Thyroid gland (tissue), 4 donors: ENCODE measurements around the gene CDC42EP2.

ENCODE experiments used
- POLR2A ChIP-seq, 2 donors: fragments of 450-650 bp; IDR thresholded peaks; one replicate each; pipeline ENCODE4 v1.6.1; 2017; ENCODE audit warnings: antibody characterized with exemption in 2 of 2, mild to moderate bottlenecking in 2 of 2, moderate library complexity in 1 of 2
- TF ChIP-seq, protein P1 (sequence below), 6 experiments: fragments of 200-600 bp in 3 of 6; fragments of 450-650 bp in 3 of 6; sonication (generic) in 3 of 6; IDR thresholded peaks; one replicate each; pipeline ENCODE4 v1.5.1; 2016 to 2019; ENCODE audit warnings: antibody characterized with exemption in 6 of 6, mild to moderate bottlenecking in 2 of 6, inconsistent platforms in 1 of 6, moderate library complexity in 1 of 6

DNA sequence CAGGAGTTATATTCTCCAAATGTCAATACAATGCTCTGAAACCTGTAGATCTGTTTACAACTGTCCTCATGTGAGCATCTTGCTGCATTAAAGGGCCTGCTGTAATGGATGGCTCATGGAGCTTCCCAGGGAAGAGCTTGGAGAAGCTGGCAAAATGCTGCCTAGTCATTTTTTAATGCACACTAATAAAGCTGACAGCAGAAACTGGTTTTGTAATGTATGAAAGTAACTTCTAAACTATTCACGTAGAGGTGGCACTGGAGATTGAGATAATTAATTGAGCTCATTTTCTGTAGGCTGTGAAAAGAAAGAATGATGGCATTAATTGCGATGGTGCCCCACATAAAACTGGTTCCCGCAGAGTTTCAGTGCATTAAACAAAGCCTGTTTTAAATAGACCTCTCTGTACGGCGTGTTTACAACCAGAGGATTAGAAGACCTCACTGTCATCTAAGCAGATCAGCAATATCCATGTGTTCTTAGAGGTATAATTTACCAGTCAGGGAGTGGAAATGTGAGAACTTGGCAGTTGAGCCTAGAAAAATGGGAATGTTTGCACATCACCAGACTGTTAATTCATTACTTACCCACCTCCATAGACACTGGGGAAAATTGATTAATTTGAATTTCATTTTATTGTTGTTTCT is 36.9 kb upstream of the CDC42EP2 start:
- no peak for TF ChIP-seq POLR2A (IDR thresholded peaks at IDR 0.05)
- TF ChIP-seq, protein P1, sequence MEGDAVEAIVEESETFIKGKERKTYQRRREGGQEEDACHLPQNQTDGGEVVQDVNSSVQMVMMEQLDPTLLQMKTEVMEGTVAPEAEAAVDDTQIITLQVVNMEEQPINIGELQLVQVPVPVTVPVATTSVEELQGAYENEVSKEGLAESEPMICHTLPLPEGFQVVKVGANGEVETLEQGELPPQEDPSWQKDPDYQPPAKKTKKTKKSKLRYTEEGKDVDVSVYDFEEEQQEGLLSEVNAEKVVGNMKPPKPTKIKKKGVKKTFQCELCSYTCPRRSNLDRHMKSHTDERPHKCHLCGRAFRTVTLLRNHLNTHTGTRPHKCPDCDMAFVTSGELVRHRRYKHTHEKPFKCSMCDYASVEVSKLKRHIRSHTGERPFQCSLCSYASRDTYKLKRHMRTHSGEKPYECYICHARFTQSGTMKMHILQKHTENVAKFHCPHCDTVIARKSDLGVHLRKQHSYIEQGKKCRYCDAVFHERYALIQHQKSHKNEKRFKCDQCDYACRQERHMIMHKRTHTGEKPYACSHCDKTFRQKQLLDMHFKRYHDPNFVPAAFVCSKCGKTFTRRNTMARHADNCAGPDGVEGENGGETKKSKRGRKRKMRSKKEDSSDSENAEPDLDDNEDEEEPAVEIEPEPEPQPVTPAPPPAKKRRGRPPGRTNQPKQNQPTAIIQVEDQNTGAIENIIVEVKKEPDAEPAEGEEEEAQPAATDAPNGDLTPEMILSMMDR (IDR thresholded peaks at IDR 0.05), result no peak
